GM23338 (cell line): ENCODE measurements around the gene CCDC201. TPM values are rescaled to one million over a fixed set of nuclear protein-coding genes. Genes with fewer than 3 reads are reported as not detected.

Source experiments
- ATAC-seq: fragments of 200-7000 bp; cut with Tn5 transposase; 3 replicates; pipeline ENCODE4 v1.9.1; 2020
- DNase-seq: peaks from one replicate; pipeline ENCODE4 v3.0.0-alpha.2; 2015; ENCODE audit warnings: low spot score
- H2AFZ ChIP-seq: fragments of 200-600 bp; sonication (generic); 2 replicates; pipeline ENCODE4 v1.8.0; 2016; ENCODE audit warnings: antibody characterized with exemption, mild to moderate bottlenecking, moderate library complexity
- H3F3A ChIP-seq: fragments of 200-600 bp; sonication (generic); replicated peaks from 2 replicates; pipeline ENCODE4 v1.8.0; 2017; ENCODE audit warnings: antibody characterized with exemption, mixed run types, low read depth
- H3K27ac ChIP-seq: fragments of 200-600 bp; sonication (generic); 2 replicates; pipeline ENCODE4 v1.6.1; 2016; ENCODE audit warnings: low read depth
- H3K27me3 ChIP-seq: fragments of 200-600 bp; sonication (generic); 2 replicates; pipeline ENCODE4 v1.8.0; 2016; ENCODE audit warnings: mild to moderate bottlenecking, mixed run types, moderate library complexity; ENCODE audit not compliant: insufficient read depth
- H3K36me3 ChIP-seq: fragments of 200-600 bp; sonication (generic); 2 replicates; pipeline ENCODE4 v1.8.0; 2016; ENCODE audit warnings: mild to moderate bottlenecking; ENCODE audit not compliant: insufficient read depth
- H3K4me1 ChIP-seq: fragments of 200-600 bp; sonication (generic); 2 replicates; pipeline ENCODE4 v1.8.0; 2016; ENCODE audit warnings: mild to moderate bottlenecking, moderate library complexity; ENCODE audit not compliant: insufficient read depth
- H3K4me2 ChIP-seq: fragments of 200-600 bp; sonication (generic); 2 replicates; pipeline ENCODE4 v1.7.1; 2017; ENCODE audit warnings: mixed run types
- H3K4me3 ChIP-seq: fragments of 200-600 bp; sonication (generic); 2 replicates; pipeline ENCODE4 v1.6.1; 2016; ENCODE audit warnings: mixed run types
- H3K79me2 ChIP-seq: fragments of 200-600 bp; sonication (generic); replicated peaks from 2 replicates; pipeline ENCODE4 v1.8.0; 2017; ENCODE audit warnings: mild to moderate bottlenecking; ENCODE audit not compliant: insufficient read depth
- H3K9me2 ChIP-seq: fragments of 200-600 bp; sonication (generic); 2 replicates; pipeline ENCODE4 v1.8.0; 2017; ENCODE audit not compliant: insufficient read depth
- H4K20me1 ChIP-seq: fragments of 200-600 bp; sonication (generic); replicated peaks from 2 replicates; pipeline ENCODE4 v1.8.0; 2017; ENCODE audit warnings: mild to moderate bottlenecking; ENCODE audit not compliant: insufficient read depth
- H3K27ac Mint-ChIP-seq: 2 replicates; pipeline ENCODE4 v1.8.0; 2020; ENCODE audit warnings: inconsistent platforms, mild to moderate bottlenecking, moderate library complexity, mixed read lengths
- H3K27me3 Mint-ChIP-seq: 3 replicates; pipeline ENCODE4 v1.8.0; 2022; ENCODE audit warnings: low read depth, mild to moderate bottlenecking, moderate library complexity, mixed read lengths, inconsistent platforms; ENCODE audit not compliant: insufficient read depth, poor library complexity
- H3K36me3 Mint-ChIP-seq: 3 replicates; pipeline ENCODE4 v1.8.0; 2021; ENCODE audit warnings: low read depth, mild to moderate bottlenecking, inconsistent platforms, moderate library complexity, mixed read lengths
- H3K4me1 Mint-ChIP-seq: 3 replicates; pipeline ENCODE4 v1.8.0; 2020; ENCODE audit warnings: mild to moderate bottlenecking, inconsistent platforms, mixed read lengths
- H3K4me3 Mint-ChIP-seq: 3 replicates; pipeline ENCODE4 v1.8.0; 2021; ENCODE audit warnings: moderate library complexity, mild to moderate bottlenecking, inconsistent platforms, mixed read lengths
- H3K9me3 Mint-ChIP-seq: 3 replicates; pipeline ENCODE4 v1.8.0; 2020; ENCODE audit warnings: moderate library complexity, mild to moderate bottlenecking, inconsistent platforms, mixed read lengths
- CREB1 ChIP-seq: fragments of 250-450 bp; sonication (Bioruptor Pico); IDR thresholded peaks from 2 replicates; pipeline ENCODE4 v1.5.0; 2020; ENCODE audit warnings: low read depth, mild to moderate bottlenecking, moderate library complexity
- EZH2 ChIP-seq: fragments of 200-600 bp; sonication (generic); IDR thresholded peaks from one replicate; pipeline ENCODE4 v1.8.0; 2017; ENCODE audit warnings: antibody characterized with exemption, mild to moderate bottlenecking, low read depth; ENCODE audit not compliant: unreplicated experiment
- EZH2phosphoT487 ChIP-seq: fragments of 200-600 bp; sonication (generic); IDR thresholded peaks from one replicate; pipeline ENCODE4 v1.8.1; 2018; ENCODE audit warnings: antibody characterized with exemption; ENCODE audit not compliant: unreplicated experiment
- JUNB ChIP-seq: IDR thresholded peaks from one replicate; pipeline ENCODE4 v1.6.1; 2016; ENCODE audit warnings: antibody characterized with exemption; ENCODE audit not compliant: unreplicated experiment
- NANOG ChIP-seq: IDR thresholded peaks from 2 replicates; pipeline ENCODE4 v1.6.1; 2016; ENCODE audit warnings: antibody characterized with exemption, borderline replicate concordance
- POLR2AphosphoS5 ChIP-seq: IDR thresholded peaks from 2 replicates; pipeline ENCODE4 v1.6.1; 2016; ENCODE audit warnings: antibody characterized with exemption, low read depth
- STAT1 ChIP-seq: IDR thresholded peaks from one replicate; pipeline ENCODE4 v1.6.1; 2016; ENCODE audit warnings: antibody characterized with exemption; ENCODE audit not compliant: unreplicated experiment
- ZNF114 ChIP-seq: fragments of 250-450 bp; sonication (Bioruptor Pico); IDR thresholded peaks from 2 replicates; pipeline ENCODE4 v1.5.0; 2020; ENCODE audit warnings: mild to moderate bottlenecking, moderate library complexity
- ZNF331 ChIP-seq: fragments of 250-450 bp; sonication (Bioruptor Pico); IDR thresholded peaks from 2 replicates; pipeline ENCODE4 v1.5.0; 2020; ENCODE audit warnings: low read depth, mild to moderate bottlenecking, moderate library complexity
- polyA plus RNA-seq: library from polyadenylated mRNA; unstranded; fragments of >200 nt; fragmentation: Nextera tagmentation; extraction: Ambion mirVana; gene quantifications from 2 replicates; pipeline ENCODE4 v1.2.1, GENCODE V29; 2016
- total RNA-seq: library from RNA; depleted of rRNA; stranded (reverse); fragments of >200 nt; shearing (Covaris generic); gene quantifications from 2 replicates; pipeline ENCODE4 v1.2.3, GENCODE V29; 2014
- TF ChIP-seq, protein P1 (sequence below): IDR thresholded peaks from one replicate; pipeline ENCODE4 v1.6.1; 2018; ENCODE audit warnings: antibody characterized with exemption; ENCODE audit not compliant: unreplicated experiment
- TF ChIP-seq, protein P2 (sequence below), 2 experiments: fragments of 200-600 bp in 1 of 2; sonication (generic) in 1 of 2; conservative IDR thresholded peaks; 2 replicates each; pipeline versions ENCODE4 v1.5.1 to v1.6.1; 2016 to 2017; ENCODE audit warnings: antibody characterized with exemption in 2 of 2, low read depth in 2 of 2, mild to moderate bottlenecking in 2 of 2, moderate library complexity in 1 of 2
- TF ChIP-seq, protein P3 (sequence below): fragments of 250-450 bp; sonication (Bioruptor Pico); IDR thresholded peaks from 2 replicates; pipeline ENCODE4 v1.5.0; 2020; ENCODE audit warnings: mild to moderate bottlenecking, moderate library complexity
- TF ChIP-seq, protein P4 (sequence below): IDR thresholded peaks from 2 replicates; pipeline ENCODE4 v1.6.1; 2016; ENCODE audit warnings: antibody characterized with exemption

Gene CCDC201
- total and polyA plus RNA-seq, 2 experiments from 2014 or later = not detected

DNA sequence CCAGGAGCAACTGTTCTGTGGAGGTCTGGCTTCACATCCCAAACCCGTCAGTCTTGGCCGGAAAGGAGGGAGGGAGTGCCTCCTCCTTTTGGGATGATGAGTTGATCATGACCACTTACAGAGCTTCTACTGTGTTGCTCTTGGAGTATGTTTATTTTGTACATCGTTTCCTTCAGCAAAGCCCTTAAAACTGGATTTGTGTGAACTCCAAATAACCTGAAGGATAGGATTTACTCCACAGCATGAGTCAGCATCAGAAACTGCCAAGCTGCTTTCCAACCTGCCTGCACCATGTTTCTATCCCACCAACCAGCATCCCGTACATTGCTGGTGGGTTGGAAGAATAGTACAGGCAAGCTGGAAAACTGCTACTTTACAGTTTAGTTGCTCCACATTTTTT lies 3.5 kb downstream of the CCDC201 start:
- H3K27ac ChIP-seq = no peak overlapping the region
- Mint-ChIP-seq H3K9me3 (no peaks in the 10 kb centered on the region), H3K27ac (no peak overlapping the region), H3K27me3 (peaks cover 4% of the 10 kb centered on the region), H3K36me3 (no peaks in the 10 kb centered on the region), H3K4me3 (no peak overlapping the region), H3K4me1 (no peaks in the 10 kb centered on the region; the same call in 2 of the 3 replicates)
- H3K4me2 ChIP-seq = no peak overlapping the region
- no peaks in the 10 kb centered on the region for H4K20me1 ChIP-seq
- H3K9me2 ChIP-seq = no peaks in the 10 kb centered on the region
- no peak overlapping the region for H3K4me3 ChIP-seq
- H3K27me3 ChIP-seq = no peaks in the 10 kb centered on the region
- H3K4me1 ChIP-seq = no peaks in the 10 kb centered on the region
- no peak overlapping the region for H2AFZ ChIP-seq
- no peak for ATAC-seq
- H3K36me3 ChIP-seq = no peaks in the 10 kb centered on the region
- TF ChIP-seq POLR2AphosphoS5 = no peak
- TF ChIP-seq ZNF331 (CRISPR knock-in tag) = no peak
- TF ChIP-seq, protein P1, sequence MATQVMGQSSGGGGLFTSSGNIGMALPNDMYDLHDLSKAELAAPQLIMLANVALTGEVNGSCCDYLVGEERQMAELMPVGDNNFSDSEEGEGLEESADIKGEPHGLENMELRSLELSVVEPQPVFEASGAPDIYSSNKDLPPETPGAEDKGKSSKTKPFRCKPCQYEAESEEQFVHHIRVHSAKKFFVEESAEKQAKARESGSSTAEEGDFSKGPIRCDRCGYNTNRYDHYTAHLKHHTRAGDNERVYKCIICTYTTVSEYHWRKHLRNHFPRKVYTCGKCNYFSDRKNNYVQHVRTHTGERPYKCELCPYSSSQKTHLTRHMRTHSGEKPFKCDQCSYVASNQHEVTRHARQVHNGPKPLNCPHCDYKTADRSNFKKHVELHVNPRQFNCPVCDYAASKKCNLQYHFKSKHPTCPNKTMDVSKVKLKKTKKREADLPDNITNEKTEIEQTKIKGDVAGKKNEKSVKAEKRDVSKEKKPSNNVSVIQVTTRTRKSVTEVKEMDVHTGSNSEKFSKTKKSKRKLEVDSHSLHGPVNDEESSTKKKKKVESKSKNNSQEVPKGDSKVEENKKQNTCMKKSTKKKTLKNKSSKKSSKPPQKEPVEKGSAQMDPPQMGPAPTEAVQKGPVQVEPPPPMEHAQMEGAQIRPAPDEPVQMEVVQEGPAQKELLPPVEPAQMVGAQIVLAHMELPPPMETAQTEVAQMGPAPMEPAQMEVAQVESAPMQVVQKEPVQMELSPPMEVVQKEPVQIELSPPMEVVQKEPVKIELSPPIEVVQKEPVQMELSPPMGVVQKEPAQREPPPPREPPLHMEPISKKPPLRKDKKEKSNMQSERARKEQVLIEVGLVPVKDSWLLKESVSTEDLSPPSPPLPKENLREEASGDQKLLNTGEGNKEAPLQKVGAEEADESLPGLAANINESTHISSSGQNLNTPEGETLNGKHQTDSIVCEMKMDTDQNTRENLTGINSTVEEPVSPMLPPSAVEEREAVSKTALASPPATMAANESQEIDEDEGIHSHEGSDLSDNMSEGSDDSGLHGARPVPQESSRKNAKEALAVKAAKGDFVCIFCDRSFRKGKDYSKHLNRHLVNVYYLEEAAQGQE = no peak
- TF ChIP-seq EZH2 = no peak
- TF ChIP-seq, protein P2, sequence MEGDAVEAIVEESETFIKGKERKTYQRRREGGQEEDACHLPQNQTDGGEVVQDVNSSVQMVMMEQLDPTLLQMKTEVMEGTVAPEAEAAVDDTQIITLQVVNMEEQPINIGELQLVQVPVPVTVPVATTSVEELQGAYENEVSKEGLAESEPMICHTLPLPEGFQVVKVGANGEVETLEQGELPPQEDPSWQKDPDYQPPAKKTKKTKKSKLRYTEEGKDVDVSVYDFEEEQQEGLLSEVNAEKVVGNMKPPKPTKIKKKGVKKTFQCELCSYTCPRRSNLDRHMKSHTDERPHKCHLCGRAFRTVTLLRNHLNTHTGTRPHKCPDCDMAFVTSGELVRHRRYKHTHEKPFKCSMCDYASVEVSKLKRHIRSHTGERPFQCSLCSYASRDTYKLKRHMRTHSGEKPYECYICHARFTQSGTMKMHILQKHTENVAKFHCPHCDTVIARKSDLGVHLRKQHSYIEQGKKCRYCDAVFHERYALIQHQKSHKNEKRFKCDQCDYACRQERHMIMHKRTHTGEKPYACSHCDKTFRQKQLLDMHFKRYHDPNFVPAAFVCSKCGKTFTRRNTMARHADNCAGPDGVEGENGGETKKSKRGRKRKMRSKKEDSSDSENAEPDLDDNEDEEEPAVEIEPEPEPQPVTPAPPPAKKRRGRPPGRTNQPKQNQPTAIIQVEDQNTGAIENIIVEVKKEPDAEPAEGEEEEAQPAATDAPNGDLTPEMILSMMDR (conservative IDR thresholded peaks at IDR 0.05; ENCODE audit: low read depth in 2 of 2) = no peak
- no peak for TF ChIP-seq CREB1
- TF ChIP-seq JUNB = no peak
- TF ChIP-seq, protein P3, sequence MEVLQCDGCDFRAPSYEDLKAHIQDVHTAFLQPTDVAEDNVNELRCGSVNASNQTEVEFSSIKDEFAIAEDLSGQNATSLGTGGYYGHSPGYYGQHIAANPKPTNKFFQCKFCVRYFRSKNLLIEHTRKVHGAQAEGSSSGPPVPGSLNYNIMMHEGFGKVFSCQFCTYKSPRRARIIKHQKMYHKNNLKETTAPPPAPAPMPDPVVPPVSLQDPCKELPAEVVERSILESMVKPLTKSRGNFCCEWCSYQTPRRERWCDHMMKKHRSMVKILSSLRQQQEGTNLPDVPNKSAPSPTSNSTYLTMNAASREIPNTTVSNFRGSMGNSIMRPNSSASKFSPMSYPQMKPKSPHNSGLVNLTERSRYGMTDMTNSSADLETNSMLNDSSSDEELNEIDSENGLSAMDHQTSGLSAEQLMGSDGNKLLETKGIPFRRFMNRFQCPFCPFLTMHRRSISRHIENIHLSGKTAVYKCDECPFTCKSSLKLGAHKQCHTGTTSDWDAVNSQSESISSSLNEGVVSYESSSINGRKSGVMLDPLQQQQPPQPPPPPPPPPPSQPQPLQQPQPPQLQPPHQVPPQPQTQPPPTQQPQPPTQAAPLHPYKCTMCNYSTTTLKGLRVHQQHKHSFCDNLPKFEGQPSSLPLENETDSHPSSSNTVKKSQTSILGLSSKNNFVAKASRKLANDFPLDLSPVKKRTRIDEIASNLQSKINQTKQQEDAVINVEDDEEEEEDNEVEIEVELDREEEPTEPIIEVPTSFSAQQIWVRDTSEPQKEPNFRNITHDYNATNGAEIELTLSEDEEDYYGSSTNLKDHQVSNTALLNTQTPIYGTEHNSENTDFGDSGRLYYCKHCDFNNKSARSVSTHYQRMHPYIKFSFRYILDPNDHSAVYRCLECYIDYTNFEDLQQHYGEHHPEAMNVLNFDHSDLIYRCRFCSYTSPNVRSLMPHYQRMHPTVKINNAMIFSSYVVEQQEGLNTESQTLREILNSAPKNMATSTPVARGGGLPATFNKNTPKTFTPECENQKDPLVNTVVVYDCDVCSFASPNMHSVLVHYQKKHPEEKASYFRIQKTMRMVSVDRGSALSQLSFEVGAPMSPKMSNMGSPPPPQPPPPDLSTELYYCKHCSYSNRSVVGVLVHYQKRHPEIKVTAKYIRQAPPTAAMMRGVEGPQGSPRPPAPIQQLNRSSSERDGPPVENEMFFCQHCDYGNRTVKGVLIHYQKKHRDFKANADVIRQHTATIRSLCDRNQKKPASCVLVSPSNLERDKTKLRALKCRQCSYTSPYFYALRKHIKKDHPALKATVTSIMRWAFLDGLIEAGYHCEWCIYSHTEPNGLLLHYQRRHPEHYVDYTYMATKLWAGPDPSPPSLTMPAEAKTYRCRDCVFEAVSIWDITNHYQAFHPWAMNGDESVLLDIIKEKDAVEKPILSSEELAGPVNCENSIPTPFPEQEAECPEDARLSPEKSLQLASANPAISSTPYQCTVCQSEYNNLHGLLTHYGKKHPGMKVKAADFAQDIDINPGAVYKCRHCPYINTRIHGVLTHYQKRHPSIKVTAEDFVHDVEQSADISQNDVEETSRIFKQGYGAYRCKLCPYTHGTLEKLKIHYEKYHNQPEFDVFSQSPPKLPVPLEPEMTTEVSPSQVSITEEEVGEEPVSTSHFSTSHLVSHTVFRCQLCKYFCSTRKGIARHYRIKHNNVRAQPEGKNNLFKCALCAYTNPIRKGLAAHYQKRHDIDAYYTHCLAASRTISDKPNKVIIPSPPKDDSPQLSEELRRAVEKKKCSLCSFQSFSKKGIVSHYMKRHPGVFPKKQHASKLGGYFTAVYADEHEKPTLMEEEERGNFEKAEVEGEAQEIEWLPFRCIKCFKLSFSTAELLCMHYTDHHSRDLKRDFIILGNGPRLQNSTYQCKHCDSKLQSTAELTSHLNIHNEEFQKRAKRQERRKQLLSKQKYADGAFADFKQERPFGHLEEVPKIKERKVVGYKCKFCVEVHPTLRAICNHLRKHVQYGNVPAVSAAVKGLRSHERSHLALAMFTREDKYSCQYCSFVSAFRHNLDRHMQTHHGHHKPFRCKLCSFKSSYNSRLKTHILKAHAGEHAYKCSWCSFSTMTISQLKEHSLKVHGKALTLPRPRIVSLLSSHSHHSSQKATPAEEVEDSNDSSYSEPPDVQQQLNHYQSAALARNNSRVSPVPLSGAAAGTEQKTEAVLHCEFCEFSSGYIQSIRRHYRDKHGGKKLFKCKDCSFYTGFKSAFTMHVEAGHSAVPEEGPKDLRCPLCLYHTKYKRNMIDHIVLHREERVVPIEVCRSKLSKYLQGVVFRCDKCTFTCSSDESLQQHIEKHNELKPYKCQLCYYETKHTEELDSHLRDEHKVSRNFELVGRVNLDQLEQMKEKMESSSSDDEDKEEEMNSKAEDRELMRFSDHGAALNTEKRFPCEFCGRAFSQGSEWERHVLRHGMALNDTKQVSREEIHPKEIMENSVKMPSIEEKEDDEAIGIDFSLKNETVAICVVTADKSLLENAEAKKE (CRISPR knock-in tag) = no peak
- no peak for TF ChIP-seq EZH2phosphoT487
- TF ChIP-seq ZNF114 (CRISPR knock-in tag) = no peak
- TF ChIP-seq STAT1 = no peak
- TF ChIP-seq NANOG = no peak
- TF ChIP-seq, protein P4, sequence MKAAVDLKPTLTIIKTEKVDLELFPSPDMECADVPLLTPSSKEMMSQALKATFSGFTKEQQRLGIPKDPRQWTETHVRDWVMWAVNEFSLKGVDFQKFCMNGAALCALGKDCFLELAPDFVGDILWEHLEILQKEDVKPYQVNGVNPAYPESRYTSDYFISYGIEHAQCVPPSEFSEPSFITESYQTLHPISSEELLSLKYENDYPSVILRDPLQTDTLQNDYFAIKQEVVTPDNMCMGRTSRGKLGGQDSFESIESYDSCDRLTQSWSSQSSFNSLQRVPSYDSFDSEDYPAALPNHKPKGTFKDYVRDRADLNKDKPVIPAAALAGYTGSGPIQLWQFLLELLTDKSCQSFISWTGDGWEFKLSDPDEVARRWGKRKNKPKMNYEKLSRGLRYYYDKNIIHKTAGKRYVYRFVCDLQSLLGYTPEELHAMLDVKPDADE = no peak
- H3F3A ChIP-seq = no peaks in the 10 kb centered on the region
- no peaks in the 10 kb centered on the region for H3K79me2 ChIP-seq
- DNase-seq = no peak
